Spleen (tissue), 11 donors: ENCODE measurements around the gene CD248. TPM values are rescaled to one million over a fixed set of nuclear protein-coding genes. Genes with fewer than 3 reads are reported as not detected.

Source experiments
- DNase-seq: peaks from one replicate; pipeline ENCODE4 v3.0.0-alpha.2; 2020
- H3K27ac ChIP-seq, 8 donors: fragments of 200-600 bp; sonication (generic) in 7 of 8; 1 replicate in 4 of 8; 2 replicates in 4 of 8; pipeline versions ENCODE4 v1.5.0 to v1.8.0; 2016 to 2021; ENCODE audit warnings: inconsistent platforms in 4 of 8, mild to moderate bottlenecking in 4 of 8, moderate library complexity in 1 of 8
- H3K27me3 ChIP-seq, 7 donors: fragments of 200-600 bp; sonication (generic) in 6 of 7; replicated peaks in 1 of 7; 1 replicate in 4 of 7; 2 replicates in 3 of 7; pipeline versions ENCODE4 v1.5.0 to v1.8.0; 2016 to 2021; ENCODE audit warnings: inconsistent platforms in 3 of 7, mild to moderate bottlenecking in 1 of 7
- H3K36me3 ChIP-seq, 6 donors: fragments of 200-600 bp; sonication (generic) in 5 of 6; 1 replicate in 4 of 6; 2 replicates in 2 of 6; pipeline versions ENCODE4 v1.5.0 to v1.8.0; 2016 to 2021; ENCODE audit warnings: inconsistent platforms in 2 of 6
- H3K4me1 ChIP-seq, 6 donors: fragments of 200-600 bp; sonication (generic) in 5 of 6; 1 replicate in 3 of 6; 2 replicates in 3 of 6; pipeline versions ENCODE4 v1.5.0 to v1.8.0; 2016 to 2021; ENCODE audit warnings: inconsistent platforms in 3 of 6
- H3K4me3 ChIP-seq, 8 donors: fragments of 200-600 bp; sonication (generic) in 7 of 8; 1 replicate in 4 of 8; 2 replicates in 4 of 8; pipeline versions ENCODE4 v1.5.0 to v1.8.0; 2016 to 2021; ENCODE audit warnings: inconsistent platforms in 4 of 8, mild to moderate bottlenecking in 4 of 8, moderate library complexity in 2 of 8
- H3K9me3 ChIP-seq, 8 donors: fragments of 200-600 bp; sonication (generic) in 7 of 8; 1 replicate in 4 of 8; 2 replicates in 4 of 8; pipeline versions ENCODE4 v1.5.0 to v1.8.0; 2016 to 2021; ENCODE audit warnings: inconsistent platforms in 4 of 8
- POLR2A ChIP-seq, 3 donors: fragments of 450-650 bp; IDR thresholded peaks; one replicate each; pipeline ENCODE4 v1.5.1; 2017; ENCODE audit warnings: antibody characterized with exemption in 3 of 3, mild to moderate bottlenecking in 1 of 3
- POLR2AphosphoS5 ChIP-seq, 3 donors: sonication (generic); formaldehyde crosslinking; IDR thresholded peaks; one replicate each; pipeline ENCODE4 v1.5.1; 2017; ENCODE audit warnings: antibody characterized with exemption in 3 of 3
- WGBS, 5 donors: extraction: QIAGEN DNeasy Blood & Tissue Kit in 3 of 5; methylation state at CpG; one replicate each; pipeline versions ENCODE4 v1.1.5 to v1.1.7; 2013 to 2018; 5-methylcytosine and 5-hydroxymethylcytosine counted together
- intact Hi-C: fragments of 100-400 bp; cut with DNase I; formaldehyde crosslinking; loops from one replicate; pipeline ENCODE4 v1.15.0; 2023; ENCODE audit warnings: low total_unique reads
- polyA plus RNA-seq, 3 donors: library from polyadenylated mRNA; stranded (reverse); fragments of 200-250 nt; gene quantifications; one replicate each; pipeline ENCODE4 v1.2.1, GENCODE V29; 2013
- total RNA-seq, 7 donors: library from RNA; depleted of rRNA in 3 of 7; stranded (reverse); fragments of >200 nt in 3 of 7; fragmentation: NEBNext Ultra II Directional in 4 of 7; extraction: Animal tissue kit (Norgen Biotek cat#: 25700) in 4 of 7; gene quantifications; one replicate each; pipeline versions ENCODE4 v1.1.0 to v1.2.1, GENCODE V29; 2016 to 2021
- TF ChIP-seq, protein P1 (sequence below), 11 experiments: fragments of 200-600 bp in 7 of 11; fragments of 450-650 bp in 4 of 11; sonication (generic) in 4 of 11; IDR thresholded peaks in 8 of 11; conservative IDR thresholded peaks in 3 of 11; 1 replicate in 7 of 11; 2 replicates in 4 of 11; pipeline versions ENCODE4 v1.4.0 to v1.8.0; 2016 to 2021; ENCODE audit warnings: antibody characterized with exemption in 11 of 11, inconsistent platforms in 4 of 11, mild to moderate bottlenecking in 1 of 11
- donor health status: healthy with polysubstance abuse.
- donor health status: DM: no; HTN: no; CAD: no; lungs with moderate emphysema.
- donor health status: DM: no; HTN: no; CAD: no.
- donor health status: Bipolar disorder and iron deficiency.
- donor health status: healthy.
- donor health status: DM: no; HTN: no; CAD: no.
- donor health status: DM: yes; HTN: yes; CAD: no.

The CD248 gene
- total and polyA plus RNA-seq, 10 donors, result 1.7 to 15.7 (median 4.9) TPM

DNA sequence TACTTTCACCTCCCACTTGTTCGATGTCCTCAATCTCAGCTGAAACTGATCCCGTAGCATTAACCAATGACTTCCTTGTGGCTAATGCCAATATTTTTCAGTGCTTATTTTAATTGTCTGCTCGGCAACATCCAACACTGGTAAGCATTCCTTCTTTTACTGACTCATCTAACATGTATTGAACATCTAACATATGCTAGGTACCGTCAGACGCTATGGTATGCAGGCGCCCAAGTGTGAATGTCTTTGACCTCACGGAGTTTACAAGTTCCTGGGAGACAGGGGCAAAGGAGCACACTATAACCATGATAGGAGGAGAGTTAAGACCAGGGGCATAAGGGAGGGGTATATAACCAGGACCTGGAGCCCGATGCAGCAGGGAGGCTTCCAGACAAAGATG lies 26.3 kb upstream of the CD248 start:
- DNase-seq, result peak; percentile 10
- WGBS, 5 donors, result 90 to 97% (median 93%) methylated on average over 8 of the region's 8 CpGs

DNA sequence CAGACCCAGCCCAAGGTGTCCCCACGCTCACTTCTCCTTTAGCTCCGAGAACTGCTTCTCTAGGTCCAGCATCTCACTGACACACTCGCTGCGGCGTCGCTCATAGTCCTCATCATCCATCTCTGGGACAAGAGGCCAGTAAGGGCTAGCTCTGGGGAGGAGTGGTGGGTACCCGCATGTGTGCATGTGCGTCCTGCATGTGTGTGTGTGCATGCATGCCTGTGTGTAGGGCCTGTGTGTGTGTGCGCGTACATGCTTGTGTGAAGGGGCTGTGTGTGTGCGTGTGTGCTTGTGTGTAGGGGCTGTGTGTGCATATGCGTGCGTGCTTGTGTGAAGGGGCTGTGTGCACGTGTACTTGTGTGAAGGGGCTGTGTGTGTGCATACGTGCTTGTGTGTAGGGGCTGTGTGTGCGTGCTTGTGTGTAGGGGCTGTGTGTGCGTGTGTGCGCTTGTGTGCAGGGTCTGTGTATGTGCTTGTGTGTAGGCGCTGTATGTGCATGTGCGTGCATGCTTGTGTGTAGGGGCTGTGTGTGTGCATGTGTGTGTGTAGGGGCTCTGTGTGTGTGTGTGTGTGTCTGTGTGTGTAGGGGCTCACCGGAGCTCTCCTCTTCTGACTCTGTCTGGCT lies 24.8 kb upstream of the CD248 start:
- intact Hi-C loops, result no loop called here
- 93 to 99% (median 97%) methylated on average over 21 of the region's 21 CpGs for WGBS, 5 donors
- no peak overlapping the region for H3K4me3 ChIP-seq
- H3K4me1 ChIP-seq, result peaks cover 35 to 64% (median 47%) of the 10 kb centered on the region in 6 donors
- no peak overlapping the region for H3K27ac ChIP-seq
- TF ChIP-seq, protein P1, sequence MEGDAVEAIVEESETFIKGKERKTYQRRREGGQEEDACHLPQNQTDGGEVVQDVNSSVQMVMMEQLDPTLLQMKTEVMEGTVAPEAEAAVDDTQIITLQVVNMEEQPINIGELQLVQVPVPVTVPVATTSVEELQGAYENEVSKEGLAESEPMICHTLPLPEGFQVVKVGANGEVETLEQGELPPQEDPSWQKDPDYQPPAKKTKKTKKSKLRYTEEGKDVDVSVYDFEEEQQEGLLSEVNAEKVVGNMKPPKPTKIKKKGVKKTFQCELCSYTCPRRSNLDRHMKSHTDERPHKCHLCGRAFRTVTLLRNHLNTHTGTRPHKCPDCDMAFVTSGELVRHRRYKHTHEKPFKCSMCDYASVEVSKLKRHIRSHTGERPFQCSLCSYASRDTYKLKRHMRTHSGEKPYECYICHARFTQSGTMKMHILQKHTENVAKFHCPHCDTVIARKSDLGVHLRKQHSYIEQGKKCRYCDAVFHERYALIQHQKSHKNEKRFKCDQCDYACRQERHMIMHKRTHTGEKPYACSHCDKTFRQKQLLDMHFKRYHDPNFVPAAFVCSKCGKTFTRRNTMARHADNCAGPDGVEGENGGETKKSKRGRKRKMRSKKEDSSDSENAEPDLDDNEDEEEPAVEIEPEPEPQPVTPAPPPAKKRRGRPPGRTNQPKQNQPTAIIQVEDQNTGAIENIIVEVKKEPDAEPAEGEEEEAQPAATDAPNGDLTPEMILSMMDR (IDR thresholded peaks at IDR 0.05 in 8 of 11, conservative IDR thresholded peaks at IDR 0.05 in 3 of 11), result no peak
- TF ChIP-seq POLR2A (IDR thresholded peaks at IDR 0.05), result no peak
- TF ChIP-seq POLR2AphosphoS5 (IDR thresholded peaks at IDR 0.05), result no peak
- peaks cover 7 to 63% (median 53%) of the 10 kb centered on the region in 6 donors for H3K36me3 ChIP-seq
- no peaks in the 10 kb centered on the region for H3K27me3 ChIP-seq
- no peaks in the 10 kb centered on the region for H3K9me3 ChIP-seq
- peak; percentile 56 for DNase-seq

More for the DNA sequence above, 26.3 kb upstream of the CD248 start:
- TF ChIP-seq, protein P1 (IDR thresholded peaks at IDR 0.05 in 8 of 11, conservative IDR thresholded peaks at IDR 0.05 in 3 of 11), result no peak
- no peak for TF ChIP-seq POLR2A (IDR thresholded peaks at IDR 0.05)
- TF ChIP-seq POLR2AphosphoS5 (IDR thresholded peaks at IDR 0.05), result no peak
- Histone ChIP-seq H3K9me3 (no peaks in the 10 kb centered on the region), H3K27me3 (peaks cover 0 to 5% (median 0%) of the 10 kb centered on the region in 7 donors), H3K27ac (no peak overlapping the region), H3K4me1 (peaks cover 34 to 60% (median 46%) of the 10 kb centered on the region in 6 donors), H3K36me3 (peaks cover 7 to 50% (median 41%) of the 10 kb centered on the region in 6 donors), H3K4me3 (peak overlapping the region in 1 of 8 donors; percentile 92)
- intact Hi-C loops, result no loop called here

DNA sequence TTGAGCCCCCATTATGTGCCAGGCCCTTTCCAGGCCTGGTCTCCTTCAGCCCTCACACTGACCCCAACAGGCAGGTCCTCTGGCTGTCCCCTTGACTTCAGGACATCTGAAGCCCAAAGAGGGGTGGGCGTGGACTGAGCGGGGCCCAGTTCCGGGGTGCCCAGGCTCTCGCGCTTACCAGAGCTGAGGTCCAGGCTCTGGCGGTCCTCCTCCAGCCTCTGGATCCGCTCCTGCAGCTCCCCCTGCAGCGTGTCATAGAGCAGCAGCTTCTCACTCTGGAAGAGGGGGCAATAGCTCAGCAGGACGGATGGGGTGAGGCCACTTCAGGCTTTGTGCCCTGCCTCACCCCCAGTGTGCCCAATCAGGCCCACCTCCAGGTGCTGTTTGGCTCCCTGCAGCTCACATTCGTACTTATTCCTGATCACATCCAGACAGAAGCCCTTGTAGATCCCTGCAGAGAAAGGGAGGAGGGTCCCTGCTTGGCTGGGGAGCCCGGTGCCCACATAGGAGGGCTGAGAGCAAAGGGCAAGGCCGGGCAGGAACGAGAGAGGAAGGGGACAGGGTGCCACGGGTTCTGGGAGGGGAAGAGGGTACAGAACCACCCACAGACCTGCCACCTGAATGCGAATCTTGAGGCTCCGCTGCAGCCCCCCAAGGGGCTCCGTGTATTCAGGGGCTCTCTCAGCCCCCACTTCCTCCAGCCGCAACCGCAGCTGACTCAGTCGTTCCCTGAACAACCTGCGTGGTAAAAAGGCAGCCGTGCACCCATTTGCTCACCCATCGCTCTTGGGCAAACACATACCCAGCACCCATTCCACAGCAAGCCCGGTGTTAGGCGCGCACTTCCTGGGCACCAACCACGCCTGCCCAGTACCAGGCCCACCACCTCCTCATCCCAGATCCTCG lies 24.0 kb upstream of the CD248 start:
- WGBS, 5 donors, result 91 to 94% (median 94%) methylated on average over 23 to 28 of the region's 28 CpGs
- Histone ChIP-seq H3K27me3 (peaks cover 0 to 7% (median 0%) of the 10 kb centered on the region in 7 donors), H3K9me3 (no peaks in the 10 kb centered on the region), H3K27ac (no peak overlapping the region), H3K4me3 (no peak overlapping the region), H3K36me3 (peaks cover 7 to 63% (median 53%) of the 10 kb centered on the region in 6 donors), H3K4me1 (peaks cover 32 to 64% (median 47%) of the 10 kb centered on the region in 6 donors)
- intact Hi-C loops, result no loop called here
- DNase-seq, result peak; percentile 59
- TF ChIP-seq, protein P1 (IDR thresholded peaks at IDR 0.05 in 8 of 11, conservative IDR thresholded peaks at IDR 0.05 in 3 of 11), result no peak
- TF ChIP-seq POLR2AphosphoS5 (IDR thresholded peaks at IDR 0.05), result no peak
